ENCODE measurements around the gene CUTC. TPM values are rescaled to one million over a fixed set of nuclear protein-coding genes. Genes with fewer than 3 reads are reported as not detected.

Gene CUTC
- total RNA-seq, 1 experiment from 2014 or later, result 21.6 TPM

- no peaks in the 10 kb centered on the region for H3K36me3 Mint-ChIP-seq (ENCODE audit: insufficient read depth in 1 of 3, low read depth in 3 of 3)
- Histone ChIP-seq H4K20me1 (ENCODE audit: control insufficient read depth, insufficient read depth, insufficient read length) (no peaks in the 10 kb centered on the region), H2AFZ (ENCODE audit: low read length) (no peak overlapping the region), H3K4me2 (ENCODE audit: insufficient read depth, insufficient read length, low read length) (no peak overlapping the region), H3K27ac (ENCODE audit: insufficient read length, low read depth, low read length) (no peak overlapping the region), H3K9ac (ENCODE audit: extremely low read depth, insufficient read length, low read length) (no peak overlapping the region), H3K4ac (ENCODE audit: low read depth, low read length) (no peak overlapping the region), H3K9me3 (ENCODE audit: control insufficient read depth, low read depth, low read length) (no peaks in the 10 kb centered on the region), H2BK20ac (ENCODE audit: low read depth, low read length, poor library complexity, severe bottlenecking) (no peak overlapping the region), H3K79me2 (ENCODE audit: insufficient read depth, low read length) (no peaks in the 10 kb centered on the region), H3K79me1 (ENCODE audit: insufficient read depth, low read depth, low read length, poor library complexity, severe bottlenecking) (no peaks in the 10 kb centered on the region), H4K8ac (replicated peaks; ENCODE audit: insufficient read length, low read depth, low read length) (no peak overlapping the region), H3K23ac (ENCODE audit: insufficient read length, low read depth, low read length) (no peak overlapping the region), H4K91ac (ENCODE audit: insufficient read length, low read depth, low read length) (no peak overlapping the region), H3T11ph (ENCODE audit: low read length) (no peak overlapping the region), H3K4me1 (ENCODE audit: insufficient read depth, low read length) (no peaks in the 10 kb centered on the region), H3K56ac (ENCODE audit: insufficient read length, low read depth, low read length) (no peak overlapping the region), H3K14ac (ENCODE audit: insufficient read depth, low read length) (no peak overlapping the region), H3K18ac (ENCODE audit: insufficient read length, low read depth, low read length) (no peak overlapping the region), H2BK12ac (ENCODE audit: insufficient read length, low read depth, low read length) (no peak overlapping the region), H2BK120ac (ENCODE audit: low read depth, low read length, poor library complexity, severe bottlenecking) (no peak overlapping the region), H2BK5ac (ENCODE audit: insufficient read length, low read length) (no peak overlapping the region), H2BK15ac (ENCODE audit: low read depth, low read length) (no peak overlapping the region), H3K27me3 (ENCODE audit: insufficient read depth, low read length) (no peaks in the 10 kb centered on the region), H4K5ac (ENCODE audit: insufficient read length, low read depth, low read length) (no peak overlapping the region), H2AK5ac (ENCODE audit: insufficient read length, low read length) (no peak overlapping the region), H3K23me2 (ENCODE audit: insufficient read length, low read depth, low read length, poor library complexity, severe bottlenecking) (no peaks in the 10 kb centered on the region)
- H3K27ac Mint-ChIP-seq, result no peak overlapping the region; a peak in 1 of 7 replicates
- no CpG with 5 or more reads among the region's 5 CpGs for WGBS (ENCODE audit: extremely low coverage, insufficient read length, low lambda C conversion rate)
- H3K4me3 Mint-ChIP-seq, result no peak overlapping the region
- TF ChIP-seq, protein P1, sequence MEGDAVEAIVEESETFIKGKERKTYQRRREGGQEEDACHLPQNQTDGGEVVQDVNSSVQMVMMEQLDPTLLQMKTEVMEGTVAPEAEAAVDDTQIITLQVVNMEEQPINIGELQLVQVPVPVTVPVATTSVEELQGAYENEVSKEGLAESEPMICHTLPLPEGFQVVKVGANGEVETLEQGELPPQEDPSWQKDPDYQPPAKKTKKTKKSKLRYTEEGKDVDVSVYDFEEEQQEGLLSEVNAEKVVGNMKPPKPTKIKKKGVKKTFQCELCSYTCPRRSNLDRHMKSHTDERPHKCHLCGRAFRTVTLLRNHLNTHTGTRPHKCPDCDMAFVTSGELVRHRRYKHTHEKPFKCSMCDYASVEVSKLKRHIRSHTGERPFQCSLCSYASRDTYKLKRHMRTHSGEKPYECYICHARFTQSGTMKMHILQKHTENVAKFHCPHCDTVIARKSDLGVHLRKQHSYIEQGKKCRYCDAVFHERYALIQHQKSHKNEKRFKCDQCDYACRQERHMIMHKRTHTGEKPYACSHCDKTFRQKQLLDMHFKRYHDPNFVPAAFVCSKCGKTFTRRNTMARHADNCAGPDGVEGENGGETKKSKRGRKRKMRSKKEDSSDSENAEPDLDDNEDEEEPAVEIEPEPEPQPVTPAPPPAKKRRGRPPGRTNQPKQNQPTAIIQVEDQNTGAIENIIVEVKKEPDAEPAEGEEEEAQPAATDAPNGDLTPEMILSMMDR (conservative IDR thresholded peaks at IDR 0.05), result no peak
- H3K4me1 Mint-ChIP-seq, result no peaks in the 10 kb centered on the region
- no peaks in the 10 kb centered on the region for H3K27me3 Mint-ChIP-seq (ENCODE audit: low read depth)
- DNase-seq, result no peak
- no peaks in the 10 kb centered on the region for H3K9me3 Mint-ChIP-seq
Measured at GRCh38 chr10:99767901-99768300, 35.9 kb downstream of the CUTC start.

Data from H9 (cell line).